NCI-H1092 treated with DMSO at 0.1 percent for 48 hours (cell line): ENCODE results near the gene CHID1.

Experiments
- DNase-seq: peaks from one replicate; lab custom pipeline; 2025; lab: John Stamatoyannopoulos, UW

The CHID1 gene

GRCh38 chr11:823441-824291 is 86.9 kb downstream of the CHID1 start:
- DNase-seq = no peak

- no peak for DNase-seq
Measured at GRCh38 chr11:821512-822371, 88.9 kb downstream of the CHID1 start.

- no peak for DNase-seq
Measured at GRCh38 chr11:820655-821511, 89.7 kb downstream of the CHID1 start.

- peak; percentile 44 for DNase-seq
Measured at GRCh38 chr11:819943-820649, 90.5 kb downstream of the CHID1 start.

GRCh38 chr11:819129-819931 is 91.3 kb downstream of the CHID1 start:
- DNase-seq = peak; percentile 84

GRCh38 chr11:818396-819128 is 92.0 kb downstream of the CHID1 start, which contains the start of gene PNPLA2:
Gene PNPLA2 (plus strand): TSS chr11:818914. CDS start chr11:819719, 805 bp downstream.
- no peak for DNase-seq
